SK-N-SH (cell line): ENCODE results near the gene DOHH.

ENCODE experiments used
- CHD2 ChIP-seq: fragments of 150-350 bp; IDR thresholded peaks from 2 replicates; pipeline ENCODE4 v1.6.1; 2018; ENCODE audit warnings: low read length; ENCODE audit not compliant: partially characterized antibody
- CTCF ChIP-seq: fragments of 200-600 bp; sonication (generic); IDR thresholded peaks from 2 replicates; pipeline ENCODE4 v1.6.1; 2017; ENCODE audit warnings: antibody characterized with exemption, mild to moderate bottlenecking, moderate library complexity
- EZH2phosphoT487 ChIP-seq: fragments of 200-600 bp; sonication (generic); IDR thresholded peaks from 2 replicates; pipeline ENCODE4 v1.6.1; 2017; ENCODE audit warnings: low read depth, mixed run types, mild to moderate bottlenecking, antibody characterized with exemption, moderate library complexity, borderline replicate concordance
- NFIC ChIP-seq: IDR thresholded peaks from 2 replicates; pipeline ENCODE4 v1.4.0; 2012; ENCODE audit warnings: borderline replicate concordance
- POLR2AphosphoS5 ChIP-seq: IDR thresholded peaks from 2 replicates; pipeline ENCODE4 v1.6.1; 2012; ENCODE audit warnings: low read depth, low read length
- RCOR1 ChIP-seq: fragments of 150-350 bp; IDR thresholded peaks from 2 replicates; pipeline ENCODE4 v1.6.1; 2017; ENCODE audit warnings: antibody characterized with exemption, low read length
- REST ChIP-seq: IDR thresholded peaks from 2 replicates; pipeline ENCODE4 v1.6.1; 2012; ENCODE audit warnings: mild to moderate bottlenecking, low read depth, low read length, moderate library complexity
- TAF1 ChIP-seq: IDR thresholded peaks from 2 replicates; pipeline ENCODE4 v1.6.1; 2012; ENCODE audit warnings: low read depth, mild to moderate bottlenecking, low read length, moderate library complexity, borderline replicate concordance
- USF2 ChIP-seq: fragments of 150-350 bp; IDR thresholded peaks from 2 replicates; pipeline ENCODE4 v1.6.1; 2017; ENCODE audit warnings: antibody characterized with exemption, low read length, low read depth, borderline replicate concordance
- YY1 ChIP-seq: IDR thresholded peaks from 2 replicates; pipeline ENCODE4 v1.4.0; 2012; ENCODE audit warnings: low read depth, mild to moderate bottlenecking
- ZBTB33 ChIP-seq: IDR thresholded peaks from 2 replicates; pipeline ENCODE4 v1.4.0; 2012; ENCODE audit warnings: low read depth, borderline replicate concordance

GRCh38 chr19:3515891-3516422 lies 15.5 kb upstream of the DOHH start:
- TF ChIP-seq CTCF = no peak
- TF ChIP-seq REST = no peak
- TF ChIP-seq YY1 = no peak
- no peak for TF ChIP-seq RCOR1
- no peak for TF ChIP-seq ZBTB33
- no peak for TF ChIP-seq POLR2AphosphoS5
- no peak for TF ChIP-seq TAF1
- TF ChIP-seq CHD2 = no peak
- no peak for TF ChIP-seq NFIC
- TF ChIP-seq USF2 = no peak
- TF ChIP-seq EZH2phosphoT487 = no peak
